GM21423 (cell line): ENCODE measurements around the gene NOL9.
"Not testable (repeated sequence)": the region's sequence is repeated elsewhere in the genome, so short reads cannot be mapped to it uniquely, and the experiment has no call there.

ENCODE experiments used
- ATAC-seq: cut with Tn5 transposase; IDR thresholded peaks from one replicate; pipeline ENCODE4 v1.9.1; 2021; ENCODE audit warnings: mild to moderate bottlenecking, moderate library complexity; ENCODE audit not compliant: unreplicated experiment

The NOL9 gene

DNA sequence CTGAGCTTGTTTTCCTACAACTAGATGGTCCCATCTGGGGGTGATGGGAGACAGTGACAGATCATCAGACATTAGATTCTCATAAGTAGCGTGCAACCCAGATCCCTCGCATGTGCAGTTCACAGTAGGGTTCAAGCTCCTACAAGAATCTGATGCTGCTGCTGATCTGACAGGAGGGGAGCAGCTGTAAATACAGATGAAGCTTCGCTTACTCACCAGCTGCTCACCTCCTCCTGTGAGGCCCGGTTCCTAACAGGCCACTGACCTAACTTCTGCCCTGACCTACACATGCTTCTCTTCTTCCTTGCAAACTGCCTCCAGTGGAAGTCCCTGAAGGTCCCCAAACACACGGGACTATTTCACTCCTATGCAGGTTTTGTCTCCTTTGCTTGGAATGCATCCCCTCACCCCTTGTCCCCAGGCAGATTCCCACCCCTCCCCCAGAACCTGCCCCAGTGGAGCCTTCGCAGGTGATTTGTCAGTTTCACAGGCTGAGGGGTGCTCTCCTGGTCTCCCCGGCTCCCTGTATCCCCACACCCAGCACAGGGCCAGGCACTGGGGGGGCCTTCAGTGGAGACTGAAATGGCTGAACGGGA, 19.8 kb upstream of the NOL9 start:
- ATAC-seq = no peak

DNA sequence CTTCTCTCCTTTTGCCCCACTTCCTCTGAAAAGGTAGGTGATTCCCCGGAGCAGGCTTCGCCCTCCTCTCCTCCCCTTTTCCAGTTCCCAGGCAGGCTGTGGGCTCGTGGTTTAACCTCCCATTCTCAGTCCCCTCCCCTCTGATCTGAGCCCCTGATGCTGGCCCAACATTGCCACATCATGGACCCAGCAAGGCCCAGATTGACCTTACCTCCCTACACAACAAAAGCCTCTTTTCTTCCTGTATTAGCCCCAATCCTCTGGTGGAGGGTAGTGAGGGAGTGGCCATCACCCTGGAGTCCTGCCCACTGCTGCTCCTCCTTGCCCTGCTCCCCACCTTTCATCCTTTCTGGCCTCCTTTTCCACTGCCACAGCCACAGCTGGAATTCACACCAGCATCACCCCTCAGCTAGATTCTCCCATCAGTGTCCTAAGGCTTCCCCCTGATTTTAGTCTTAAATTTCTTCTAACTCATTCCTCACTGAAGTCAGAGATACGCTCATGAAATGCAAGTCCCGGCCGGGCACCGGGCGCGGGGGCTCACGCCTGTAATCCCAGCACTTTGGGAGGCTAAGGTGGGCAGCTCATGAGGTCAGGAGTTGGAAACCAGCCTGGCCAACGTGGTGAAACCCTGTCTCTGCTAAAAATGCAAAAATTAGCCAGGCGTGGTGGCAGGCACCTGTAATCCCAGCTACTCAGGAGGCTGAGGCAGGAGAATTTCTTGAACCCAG, 18.5 kb upstream of the NOL9 start:
- no peak for ATAC-seq

DNA sequence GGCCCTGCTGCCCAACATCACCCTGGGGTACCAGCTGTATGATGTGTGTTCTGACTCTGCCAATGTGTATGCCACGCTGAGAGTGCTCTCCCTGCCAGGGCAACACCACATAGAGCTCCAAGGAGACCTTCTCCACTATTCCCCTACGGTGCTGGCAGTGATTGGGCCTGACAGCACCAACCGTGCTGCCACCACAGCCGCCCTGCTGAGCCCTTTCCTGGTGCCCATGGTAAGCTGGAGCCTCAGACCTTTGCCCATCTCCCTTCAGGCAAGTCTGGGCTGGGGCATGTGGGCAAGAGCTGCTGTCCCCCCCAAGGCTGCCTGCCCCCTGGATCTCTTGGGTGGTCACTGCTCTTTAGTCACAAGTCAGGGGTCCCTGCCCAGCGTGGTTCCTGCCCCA, 16.7 kb upstream of the NOL9 start:
- ATAC-seq = no peak

DNA sequence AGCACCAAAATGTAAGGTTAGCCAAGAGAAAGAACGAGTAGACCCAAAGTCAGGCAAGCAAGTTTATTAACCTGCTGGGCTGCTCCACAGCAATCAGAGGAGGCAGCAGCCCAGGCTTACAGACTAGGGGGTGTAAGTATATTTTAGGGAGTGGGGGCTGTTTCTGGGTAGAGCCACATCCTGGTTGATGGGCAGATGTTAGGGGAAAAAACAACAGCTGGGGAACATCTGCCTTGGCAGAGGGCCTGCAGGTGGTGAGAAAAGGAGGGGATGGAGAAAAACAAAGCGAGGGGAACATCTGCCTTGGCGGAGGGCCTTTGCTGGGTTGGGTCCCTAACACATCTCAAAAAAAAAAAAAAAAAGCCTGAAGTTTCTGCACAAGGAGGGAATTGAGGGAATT, 15.8 kb upstream of the NOL9 start:
- ATAC-seq = no peak

DNA sequence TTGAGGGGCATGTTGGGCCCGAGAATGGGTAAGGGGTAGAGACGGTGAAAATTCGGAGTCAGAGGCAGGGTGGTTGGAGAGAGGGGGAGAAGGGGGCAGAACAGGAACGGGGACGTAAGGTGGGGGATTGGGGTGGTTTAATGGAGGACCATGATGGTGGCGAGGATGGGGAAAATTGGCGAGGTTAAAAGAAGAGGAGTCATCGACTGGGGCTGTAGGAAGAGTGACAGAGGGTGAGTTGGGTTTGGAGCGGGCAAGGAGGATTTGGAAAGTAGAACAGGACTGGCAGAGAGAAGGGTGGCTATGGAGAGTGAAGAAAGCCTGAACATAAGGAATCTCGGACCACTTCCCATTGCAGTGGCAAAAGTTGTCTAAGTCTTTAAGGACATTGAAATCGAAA, 14.7 kb upstream of the NOL9 start:
- ATAC-seq = no peak

DNA sequence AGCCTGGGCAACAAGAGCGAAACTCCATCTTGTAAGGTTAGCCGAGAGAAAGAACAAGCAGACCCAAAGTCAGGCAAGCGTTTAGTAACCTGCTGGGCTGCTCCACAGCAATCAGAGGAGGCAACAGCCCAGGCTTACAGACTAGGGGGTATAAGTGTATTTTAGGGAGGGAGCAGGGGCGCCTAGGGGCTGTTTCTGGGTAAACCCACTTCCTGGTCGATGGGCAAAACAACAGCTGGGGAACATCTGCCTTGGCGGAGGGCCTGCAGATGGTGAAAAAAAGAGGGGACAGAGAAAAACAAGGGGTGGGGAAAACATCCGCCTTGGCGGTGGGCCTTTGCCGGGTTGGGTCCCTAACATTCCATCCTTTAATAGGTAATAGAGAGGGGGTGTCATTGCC, 6.0 kb upstream of the NOL9 start:
- ATAC-seq = no peak

DNA sequence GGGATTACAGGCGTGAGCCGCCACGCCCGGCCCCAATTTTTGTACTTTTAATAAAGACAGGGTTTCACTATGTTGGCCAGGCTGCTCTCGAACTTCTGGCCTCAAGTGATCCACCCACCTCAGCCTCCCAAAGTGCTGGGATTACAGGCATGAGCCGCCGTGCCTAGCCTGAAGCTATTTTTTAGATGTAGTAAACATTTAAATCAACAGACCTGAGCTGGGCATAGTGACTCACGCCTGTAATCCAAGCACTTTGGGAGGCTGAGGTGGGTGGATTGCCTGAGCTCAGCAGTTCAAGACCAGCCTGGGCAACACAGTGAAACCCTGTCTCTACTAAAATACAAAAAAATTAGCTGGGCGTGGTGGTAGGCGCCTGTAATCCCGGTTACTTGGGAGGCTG, 4.8 kb upstream of the NOL9 start:
- not testable (repeated sequence) for ATAC-seq

DNA sequence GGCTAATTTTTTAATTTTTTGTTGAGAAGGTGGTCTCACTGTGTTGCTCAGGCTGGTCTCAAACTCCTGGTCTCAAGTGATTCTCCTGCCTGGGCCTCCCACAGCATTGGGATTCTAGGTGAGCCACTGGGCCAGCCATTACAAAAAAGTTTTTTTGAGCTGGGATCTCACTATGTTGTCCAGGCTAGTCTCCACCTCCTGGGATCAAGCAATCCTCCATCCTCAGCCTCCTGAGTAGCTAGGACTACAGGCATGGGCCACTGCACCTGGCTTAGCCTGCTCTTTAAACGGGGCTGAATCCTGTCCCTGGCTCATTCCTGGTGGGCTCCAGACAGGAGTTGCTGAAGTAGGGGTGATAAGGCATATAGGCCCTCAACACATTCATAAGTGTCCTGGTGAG, 3.3 kb upstream of the NOL9 start:
- ATAC-seq = no peak

DNA sequence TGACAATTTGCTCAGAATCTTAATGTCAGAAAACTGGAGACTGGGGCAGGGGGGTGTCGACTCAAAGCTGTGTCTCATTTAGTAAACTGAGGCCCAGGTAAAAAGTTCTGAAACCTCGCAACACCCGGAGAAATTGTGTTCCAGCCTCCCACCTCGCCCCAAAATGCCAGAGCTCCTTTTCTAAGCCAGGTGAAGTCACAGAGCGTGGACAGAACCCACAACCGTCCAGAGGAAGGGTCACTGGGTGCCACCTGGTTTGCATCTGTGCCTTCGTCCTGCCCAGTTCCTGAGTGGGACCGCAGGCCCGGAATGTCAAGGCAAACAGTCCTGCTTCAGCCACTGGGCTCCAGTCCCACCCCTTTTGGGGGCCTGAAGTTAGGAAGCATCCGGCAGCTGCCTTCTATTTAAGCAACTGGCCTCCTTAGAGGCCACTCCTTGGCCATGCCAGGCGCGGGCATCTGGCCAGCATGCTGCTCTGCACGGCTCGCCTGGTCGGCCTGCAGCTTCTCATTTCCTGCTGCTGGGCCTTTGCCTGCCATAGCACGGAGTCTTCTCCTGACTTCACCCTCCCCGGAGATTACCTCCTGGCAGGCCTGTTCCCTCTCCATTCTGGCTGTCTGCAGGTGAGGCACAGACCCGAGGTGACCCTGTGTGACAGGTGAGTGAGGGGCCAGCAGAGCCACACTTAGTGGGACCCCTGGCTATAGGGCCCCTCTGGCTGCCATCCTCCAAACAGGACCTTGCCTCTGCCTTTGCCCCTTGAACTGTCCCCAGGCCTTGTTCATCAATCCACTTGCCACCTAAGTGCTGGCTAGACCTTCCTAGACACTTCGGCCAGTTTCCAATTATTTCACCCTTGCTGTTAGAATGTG, 830 bp upstream of the NOL9 start, which contains the start of gene TAS1R1:
TSS of gene TAS1R1 (plus strand) at position 401 of the 872 bp plus-strand sequence. CDS start at position 468, 67 bp downstream.
- ATAC-seq = no peak

DNA sequence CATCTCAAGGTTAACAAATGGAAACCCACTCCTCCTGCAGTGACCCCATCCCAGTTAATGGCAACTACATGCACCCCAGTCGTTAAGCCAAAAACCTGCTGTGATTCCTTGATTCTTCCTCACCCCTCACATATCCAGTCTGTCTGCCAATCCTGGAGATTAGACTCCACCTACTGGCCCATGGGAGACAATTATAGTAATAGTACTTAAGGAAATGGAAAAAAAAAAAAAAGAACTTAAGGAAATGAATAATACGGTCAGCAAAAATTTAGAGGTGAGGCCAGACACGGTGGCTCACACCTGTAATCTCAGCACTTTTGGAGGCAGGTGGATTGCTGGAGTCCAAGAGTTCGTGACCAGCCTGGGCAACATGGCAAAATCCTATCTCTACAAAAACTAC, 7.0 kb downstream of the NOL9 start:
- no peak for ATAC-seq

DNA sequence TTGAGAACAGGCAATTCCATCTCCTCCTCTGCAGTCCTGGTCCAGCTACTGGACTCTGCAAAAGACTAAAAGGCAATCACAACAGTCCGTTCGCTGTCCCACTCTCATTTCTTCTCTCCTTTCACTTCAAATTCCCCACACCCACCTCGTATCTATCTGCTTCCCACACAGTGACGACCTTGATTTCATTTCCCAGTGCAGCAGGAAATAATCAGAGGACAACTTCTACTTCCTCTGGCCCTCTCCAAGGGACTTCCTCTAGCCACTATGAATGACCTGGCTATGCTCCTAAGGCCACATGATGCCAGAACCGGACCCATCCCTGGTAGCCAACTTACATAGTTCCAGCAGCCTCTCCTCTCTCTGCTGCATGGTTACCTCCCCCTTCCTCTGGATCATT, 8.0 kb downstream of the NOL9 start:
- no peak for ATAC-seq

DNA sequence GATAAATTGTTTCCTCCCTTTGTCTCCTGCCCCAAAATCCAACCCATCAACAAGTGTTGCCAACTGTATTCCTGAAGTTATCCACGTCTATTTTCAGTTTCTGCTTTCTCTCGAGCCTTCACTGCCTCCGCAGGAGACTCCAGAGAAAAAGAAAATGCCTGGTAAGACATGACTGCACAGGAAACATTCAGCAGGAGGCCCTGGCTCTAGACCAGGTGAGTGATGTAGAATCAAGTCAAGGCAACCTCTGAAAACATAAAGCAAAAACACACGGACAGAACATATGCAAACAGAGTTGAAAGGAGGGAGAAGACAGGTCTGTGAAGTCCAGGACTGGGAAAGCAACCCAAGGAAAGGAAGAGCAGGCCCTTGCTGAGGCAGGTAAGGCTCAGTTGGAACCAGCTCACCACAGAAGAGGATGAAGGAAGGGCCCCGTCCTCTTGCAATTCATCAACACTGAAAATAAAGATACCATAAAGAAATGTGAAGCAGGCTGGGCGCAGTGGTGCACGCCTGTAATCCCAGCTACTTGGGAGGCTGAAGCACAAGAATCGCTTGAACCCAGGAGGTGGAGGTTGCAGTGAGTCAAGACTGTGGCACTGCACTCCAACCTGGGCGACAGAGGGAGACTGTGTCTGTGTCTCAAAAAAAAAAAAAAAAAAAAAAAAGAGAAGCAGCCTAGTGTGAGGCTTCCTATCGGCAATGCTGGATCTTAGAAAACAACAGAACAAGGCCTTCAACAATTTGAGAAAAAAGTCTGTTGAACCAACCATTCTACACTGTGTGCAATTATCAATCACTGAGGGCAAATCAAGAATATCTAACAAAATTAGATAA, 8.8 kb downstream of the NOL9 start:
- no peak for ATAC-seq

DNA sequence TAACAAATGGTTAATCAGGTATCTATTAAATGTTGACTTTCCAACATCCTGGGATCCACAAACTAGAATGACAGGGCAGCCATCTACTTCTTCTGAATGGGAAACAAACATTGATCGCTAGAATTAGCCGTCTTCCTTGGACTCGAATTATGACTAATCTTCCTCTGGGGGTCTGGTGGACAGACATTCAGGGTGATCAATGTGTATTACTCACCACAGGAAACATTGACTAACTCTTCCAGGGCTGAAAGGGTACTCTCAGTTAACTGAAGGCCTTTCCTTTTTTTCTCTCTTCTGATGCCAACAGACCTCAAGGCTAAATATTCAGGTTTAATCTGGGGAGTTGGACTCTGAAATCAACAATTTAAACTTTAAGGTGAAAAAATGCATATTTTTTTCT, 9.5 kb downstream of the NOL9 start:
- no peak for ATAC-seq

DNA sequence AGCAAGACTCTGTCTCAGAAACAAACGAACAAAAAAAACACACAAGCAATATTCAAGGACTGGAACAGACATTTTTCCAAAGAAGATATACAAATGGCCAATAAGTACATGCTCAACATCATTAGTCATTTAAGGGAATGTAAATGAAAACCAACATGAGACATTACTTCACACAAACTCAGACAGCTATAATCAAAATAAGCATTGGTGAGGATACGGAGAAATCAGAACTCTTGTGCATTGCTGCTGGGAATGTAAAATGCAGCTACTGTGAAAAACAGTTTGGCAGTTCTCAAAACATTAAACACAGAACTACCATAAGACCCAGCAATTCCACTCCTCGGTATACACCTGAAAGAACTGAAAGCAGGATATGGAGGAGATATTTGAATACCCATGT, 15.4 kb downstream of the NOL9 start:
- ATAC-seq = no peak

DNA sequence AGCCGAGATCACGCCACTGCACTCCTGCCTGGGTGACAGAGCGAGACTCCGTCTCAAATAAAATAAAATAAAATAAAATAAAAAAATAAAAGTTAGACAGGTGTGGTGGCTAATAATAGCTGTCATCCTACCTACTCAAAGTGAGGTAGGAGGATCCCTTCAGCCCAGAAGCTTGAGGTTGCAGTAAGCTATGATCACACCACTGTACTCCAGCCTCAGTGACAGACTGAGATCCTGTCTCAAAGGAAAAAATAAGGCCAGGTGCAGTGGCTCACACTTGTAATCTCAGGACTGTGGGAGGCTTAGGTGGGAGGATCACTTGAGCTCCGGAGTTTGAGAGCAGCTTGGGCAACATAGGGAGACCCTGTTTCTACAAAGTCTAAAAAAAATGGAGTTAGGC, 18.0 kb downstream of the NOL9 start:
- ATAC-seq = no peak

DNA sequence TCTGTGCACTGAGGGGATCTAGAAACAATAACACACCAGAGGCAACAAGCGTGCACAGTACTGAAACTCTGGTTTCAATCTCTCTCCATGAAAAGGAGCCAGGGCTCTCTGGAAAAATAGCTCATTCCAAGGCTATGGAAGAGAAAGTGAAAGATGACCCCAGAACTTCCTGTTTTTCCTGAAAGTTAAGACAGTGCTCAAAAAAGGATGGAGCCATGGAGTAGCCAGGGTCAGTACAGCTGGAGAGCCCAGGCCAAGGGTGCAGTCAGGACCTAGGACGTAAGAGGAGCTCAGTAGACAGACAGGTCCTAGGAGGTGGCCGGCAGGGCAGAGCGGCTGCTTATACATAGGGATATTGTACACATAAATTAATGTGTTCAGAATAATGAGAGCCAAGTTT, 19.1 kb downstream of the NOL9 start:
- ATAC-seq = no peak

DNA sequence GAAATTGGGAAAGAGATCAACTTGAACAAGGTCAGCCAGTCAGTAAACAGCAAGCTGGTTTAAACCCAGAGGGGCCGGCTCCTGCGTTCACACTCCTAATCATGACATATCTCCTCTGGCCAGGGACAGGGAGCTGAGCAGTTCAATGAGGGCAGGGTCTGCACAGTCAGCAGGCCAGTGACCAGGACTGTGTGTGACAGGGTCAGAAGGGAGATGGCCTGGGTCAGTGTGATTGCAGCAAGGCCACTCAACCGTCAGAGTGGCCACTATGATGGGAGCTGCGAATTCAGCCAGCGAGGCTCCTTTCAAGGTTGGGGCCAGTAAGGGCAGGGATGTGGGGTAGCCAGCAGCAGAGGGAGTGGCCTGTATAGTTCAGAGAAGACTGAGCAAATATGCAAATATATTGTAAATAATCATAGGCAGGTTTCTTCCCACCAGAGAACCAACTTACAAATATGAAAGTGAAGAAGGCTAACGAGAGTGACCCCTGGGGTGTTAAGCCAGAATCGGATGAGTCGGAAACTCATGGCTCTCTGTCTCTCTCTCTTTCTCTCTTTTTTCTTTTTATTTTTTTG, 20.0 kb downstream of the NOL9 start:
- no peak for ATAC-seq

DNA sequence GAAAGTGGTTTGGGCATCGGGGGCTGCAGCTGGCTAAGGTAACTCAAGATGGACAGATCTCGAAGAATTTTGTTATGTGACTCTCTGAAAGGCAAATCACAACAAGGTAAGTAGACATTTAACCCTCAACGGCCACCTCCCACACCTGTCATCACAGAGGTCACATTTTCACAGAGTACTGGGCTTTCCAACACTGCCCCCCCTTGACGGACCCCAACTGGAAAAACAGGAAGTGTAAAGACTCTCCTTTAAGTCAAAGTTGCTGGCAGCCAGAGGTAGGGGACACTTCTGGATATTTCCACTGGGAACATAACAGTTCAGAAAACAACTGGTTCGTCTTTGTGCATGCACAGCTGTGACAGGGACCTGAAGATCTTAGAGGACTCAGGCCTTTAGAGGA, 22.3 kb downstream of the NOL9 start:
- ATAC-seq = no peak

DNA sequence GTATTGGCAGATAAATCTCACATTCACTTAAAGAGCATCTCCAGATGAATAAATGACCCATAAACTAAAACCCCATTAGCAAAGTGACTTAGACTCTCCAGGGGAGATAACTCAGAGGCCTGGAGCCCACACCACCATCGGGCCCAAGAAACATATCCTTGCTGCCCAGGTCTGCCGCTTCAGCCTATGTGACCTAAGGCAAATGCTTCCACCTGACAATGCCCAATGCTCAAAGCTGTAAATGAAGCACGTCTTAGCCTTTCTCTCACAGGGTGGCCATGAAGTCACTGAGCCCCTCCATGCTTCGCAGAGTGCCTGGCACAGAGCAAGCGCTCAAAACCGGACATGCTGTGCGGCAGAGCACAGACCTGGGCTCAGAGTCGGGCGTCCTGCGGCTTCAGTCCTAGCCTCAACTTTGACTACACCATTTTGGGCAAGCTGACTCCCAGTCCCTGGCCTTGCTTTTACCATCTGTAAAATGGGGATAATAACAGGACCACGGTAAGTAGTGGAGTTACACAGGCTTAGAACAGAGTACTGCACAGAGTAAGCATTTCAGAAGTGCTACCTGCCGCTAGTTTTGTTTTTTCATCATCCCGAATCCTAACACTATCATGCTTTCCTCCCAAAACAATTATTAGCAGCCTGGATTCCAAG, 23.7 kb downstream of the NOL9 start:
- ATAC-seq = no peak

DNA sequence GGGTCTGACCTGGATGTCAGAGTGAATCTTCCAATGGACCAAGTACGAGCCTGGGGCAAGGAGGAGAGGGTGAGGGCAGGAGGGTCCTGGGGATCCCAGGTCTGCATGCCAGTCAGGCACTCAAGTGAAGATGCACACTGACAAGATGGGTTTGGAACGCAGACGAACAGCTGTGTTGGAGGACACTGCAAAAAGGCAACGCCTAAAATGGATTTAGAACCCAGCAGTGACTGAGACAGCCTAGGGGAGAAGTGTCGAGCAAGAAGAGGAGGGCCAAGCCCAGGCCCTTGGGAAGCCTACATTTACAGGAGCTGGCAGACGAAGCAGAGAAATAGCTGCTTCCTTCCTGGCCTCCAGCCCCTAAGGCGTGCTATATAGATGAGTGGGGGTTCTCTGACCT, 25.8 kb downstream of the NOL9 start:
- ATAC-seq = no peak
